PC-3 (cell line): Measurements from ENCODE around the gene TESK2.

Experiments used
- EZH2phosphoT487 ChIP-seq: fragments of 300-600 bp; sonication (generic); IDR thresholded peaks from 2 replicates; pipeline ENCODE4 v1.6.1; 2018; ENCODE audit warnings: mild to moderate bottlenecking, antibody characterized with exemption, low read length, borderline replicate concordance
- TF ChIP-seq, protein P1 (sequence below): fragments of 300-600 bp; sonication (generic); conservative IDR thresholded peaks from 2 replicates; pipeline ENCODE4 v1.5.1; 2017; ENCODE audit warnings: antibody characterized with exemption, low read depth, mild to moderate bottlenecking, low read length

- TF ChIP-seq, protein P1, sequence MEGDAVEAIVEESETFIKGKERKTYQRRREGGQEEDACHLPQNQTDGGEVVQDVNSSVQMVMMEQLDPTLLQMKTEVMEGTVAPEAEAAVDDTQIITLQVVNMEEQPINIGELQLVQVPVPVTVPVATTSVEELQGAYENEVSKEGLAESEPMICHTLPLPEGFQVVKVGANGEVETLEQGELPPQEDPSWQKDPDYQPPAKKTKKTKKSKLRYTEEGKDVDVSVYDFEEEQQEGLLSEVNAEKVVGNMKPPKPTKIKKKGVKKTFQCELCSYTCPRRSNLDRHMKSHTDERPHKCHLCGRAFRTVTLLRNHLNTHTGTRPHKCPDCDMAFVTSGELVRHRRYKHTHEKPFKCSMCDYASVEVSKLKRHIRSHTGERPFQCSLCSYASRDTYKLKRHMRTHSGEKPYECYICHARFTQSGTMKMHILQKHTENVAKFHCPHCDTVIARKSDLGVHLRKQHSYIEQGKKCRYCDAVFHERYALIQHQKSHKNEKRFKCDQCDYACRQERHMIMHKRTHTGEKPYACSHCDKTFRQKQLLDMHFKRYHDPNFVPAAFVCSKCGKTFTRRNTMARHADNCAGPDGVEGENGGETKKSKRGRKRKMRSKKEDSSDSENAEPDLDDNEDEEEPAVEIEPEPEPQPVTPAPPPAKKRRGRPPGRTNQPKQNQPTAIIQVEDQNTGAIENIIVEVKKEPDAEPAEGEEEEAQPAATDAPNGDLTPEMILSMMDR = no peak
- no peak for TF ChIP-seq EZH2phosphoT487
Measured at GRCh38 chr1:45331436-45332345, 159.3 kb downstream of the TESK2 start.
